Stomach smooth muscle (tissue), 2 donors: Measurements from ENCODE around the gene PSAP.
A peak's percentile ranks its signal among the peaks of the same experiment; 100 is the strongest.
"Not testable (repeated sequence)": the region's sequence is repeated elsewhere in the genome, so short reads cannot be mapped to it uniquely, and the experiment has no call there.

Experiments used
- H3K27ac ChIP-seq: one replicate; pipeline ENCODE4 v1.7.0; 2013; ENCODE audit warnings: mild to moderate bottlenecking, low read length, inconsistent platforms
- H3K27me3 ChIP-seq, 2 donors: one replicate each; pipeline ENCODE4 v1.7.0; 2013; ENCODE audit warnings: low read length in 2 of 2; ENCODE audit not compliant: insufficient read depth in 2 of 2, control insufficient read depth in 1 of 2
- H3K36me3 ChIP-seq, 2 donors: one replicate each; pipeline ENCODE4 v1.7.0; 2013; ENCODE audit warnings: low read length in 2 of 2; ENCODE audit not compliant: control insufficient read depth in 2 of 2, insufficient read depth in 2 of 2
- H3K4me1 ChIP-seq: one replicate; pipeline ENCODE4 v1.7.0; 2013; ENCODE audit warnings: low read length; ENCODE audit not compliant: control insufficient read depth, insufficient read depth
- H3K4me3 ChIP-seq, 2 donors: one replicate each; pipeline ENCODE4 v1.7.0; 2013; ENCODE audit warnings: low read length in 2 of 2
- H3K9ac ChIP-seq, 2 donors: one replicate each; pipeline ENCODE4 v1.7.0; 2013; ENCODE audit warnings: low read length in 2 of 2, mild to moderate bottlenecking in 1 of 2
- H3K9me3 ChIP-seq, 2 donors: one replicate each; pipeline ENCODE4 v1.7.0; 2013; ENCODE audit warnings: low read length in 2 of 2; ENCODE audit not compliant: control insufficient read depth in 2 of 2
- donor health status: healthy.
- donor health status: Pancreatic carcinoma.

The PSAP gene

DNA sequence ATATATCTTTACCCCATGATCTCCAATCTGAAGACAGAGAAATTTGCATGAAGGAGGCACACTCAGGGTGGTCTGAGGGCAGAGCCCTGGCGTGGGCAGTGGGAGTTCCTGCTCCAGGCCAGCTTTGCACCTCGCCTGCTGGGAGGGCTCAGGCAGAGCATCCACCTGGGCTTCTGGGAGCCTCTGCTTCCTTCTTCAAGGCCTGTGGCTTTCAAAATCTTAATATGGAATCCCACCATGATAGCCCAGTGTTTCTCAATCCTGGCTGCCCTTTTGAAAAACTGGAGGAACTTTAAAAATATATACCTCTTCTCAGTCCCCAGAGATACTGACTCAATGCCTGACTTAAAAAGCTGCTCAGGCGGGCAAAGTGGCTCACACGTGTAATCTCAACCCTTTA, 36.7 kb upstream of the PSAP start:
- H3K4me3 ChIP-seq, result peak overlapping the region; percentile 78 to 91
- peak overlapping the region; percentile 91 for H3K27ac ChIP-seq
- H3K4me1 ChIP-seq, result peaks cover 12% of the 10 kb centered on the region
- no peaks in the 10 kb centered on the region for H3K36me3 ChIP-seq
- H3K9me3 ChIP-seq, result no peaks in the 10 kb centered on the region
- H3K9ac ChIP-seq, result peak overlapping the region; percentile 85 to 91
- H3K27me3 ChIP-seq, result no peaks in the 10 kb centered on the region

DNA sequence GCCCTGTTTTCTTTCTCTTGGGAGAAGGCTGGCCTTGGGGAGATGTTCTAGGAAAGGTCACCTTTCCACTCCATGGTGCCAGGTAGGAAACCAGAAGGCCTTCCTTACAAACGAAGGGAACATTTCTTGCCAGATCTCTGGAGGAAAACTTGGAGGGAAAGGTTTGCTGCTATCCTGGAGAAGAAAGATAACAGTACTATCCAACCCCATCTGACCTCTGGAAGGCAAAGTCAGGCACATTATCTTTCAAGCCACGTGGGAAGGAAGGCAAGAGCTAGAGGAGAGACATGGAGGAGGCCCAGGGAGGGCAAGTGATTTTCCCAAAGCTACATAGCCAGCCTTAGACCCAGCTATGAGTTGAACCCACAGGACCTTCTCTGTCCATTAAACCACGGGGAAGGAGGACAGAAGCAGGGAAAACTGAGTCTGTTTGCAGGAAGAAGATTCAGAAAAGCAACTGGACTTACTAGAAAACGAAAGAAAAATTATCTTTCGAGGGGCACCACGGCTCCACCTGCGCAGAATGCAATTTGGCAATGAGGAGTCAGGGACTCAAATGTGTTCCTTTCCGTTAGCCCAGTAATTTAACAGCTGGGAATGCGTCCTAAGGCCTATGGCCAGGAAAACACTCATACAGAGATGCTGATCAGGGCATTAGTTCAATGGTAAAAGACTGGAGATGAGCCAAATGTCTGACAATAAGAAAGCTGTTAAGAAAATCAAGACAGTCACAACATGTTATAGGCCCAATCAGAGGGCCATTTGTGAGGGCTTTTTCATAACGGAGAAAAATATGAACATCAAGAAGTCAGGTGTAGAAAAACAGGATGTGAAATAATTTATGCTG, 32.0 kb upstream of the PSAP start:
- Histone ChIP-seq H3K9me3 (no peaks in the 10 kb centered on the region), H3K4me1 (peaks cover 4% of the 10 kb centered on the region), H3K27ac (no peak overlapping the region), H3K27me3 (no peaks in the 10 kb centered on the region), H3K9ac (no peak overlapping the region), H3K36me3 (no peaks in the 10 kb centered on the region), H3K4me3 (no peak overlapping the region)

DNA sequence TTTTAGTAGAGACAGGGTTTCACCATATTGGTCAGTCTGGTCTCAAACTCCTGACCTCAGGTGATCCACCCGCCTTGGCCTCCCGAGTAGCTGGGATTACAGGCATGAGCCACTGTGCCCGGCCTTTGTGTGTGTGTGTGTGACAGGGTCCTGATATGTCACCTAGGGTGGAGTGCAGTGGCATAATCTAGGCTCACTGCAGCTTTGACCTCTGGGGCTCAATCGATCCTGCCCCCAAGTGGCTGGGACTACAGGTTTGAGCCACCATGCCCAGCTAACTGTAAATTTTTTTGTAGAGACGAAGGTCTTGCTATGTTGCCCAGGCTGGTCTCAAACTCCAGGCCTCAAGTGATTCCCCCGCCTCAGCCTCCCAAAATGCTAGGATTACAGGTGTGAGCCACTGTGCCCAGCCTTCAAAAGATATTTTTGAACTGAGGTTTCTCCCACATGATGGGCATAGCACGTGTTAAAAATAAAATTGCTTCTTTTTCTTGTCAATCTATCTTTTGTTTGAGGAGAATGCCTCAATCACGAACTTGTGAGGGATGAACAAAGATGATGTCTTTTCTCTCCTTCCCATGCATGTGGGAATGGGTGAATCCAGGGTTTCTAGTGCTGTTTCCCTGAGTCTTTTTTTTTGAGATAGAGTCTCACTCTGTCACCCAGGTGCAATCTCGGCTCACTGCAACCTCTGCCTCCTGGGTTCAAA, 30.8 kb upstream of the PSAP start:
- no peak overlapping the region for H3K9ac ChIP-seq
- no peak overlapping the region for H3K27ac ChIP-seq
- H3K36me3 ChIP-seq, result no peaks in the 10 kb centered on the region
- peaks cover 2% of the 10 kb centered on the region for H3K4me1 ChIP-seq
- no peak overlapping the region for H3K4me3 ChIP-seq
- no peaks in the 10 kb centered on the region for H3K9me3 ChIP-seq
- H3K27me3 ChIP-seq, result no peaks in the 10 kb centered on the region

DNA sequence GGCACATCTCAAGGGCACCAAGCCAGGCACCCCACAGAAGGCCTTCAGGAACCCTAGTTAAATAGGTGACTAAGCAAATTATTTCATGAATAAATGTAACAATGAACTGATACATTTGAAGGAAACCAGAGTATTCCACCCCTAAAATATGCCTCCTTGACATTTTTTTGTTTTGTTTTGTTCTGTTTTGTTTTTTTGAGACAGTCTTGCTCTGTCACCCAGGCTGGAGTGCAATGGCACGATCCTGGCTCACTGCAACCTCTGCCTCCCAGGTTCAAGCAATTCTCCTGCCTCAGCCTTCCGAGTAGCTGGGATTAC, 30.2 kb upstream of the PSAP start:
- H3K27me3 ChIP-seq, H3K9ac ChIP-seq, H3K36me3 ChIP-seq, H3K27ac ChIP-seq, H3K4me1 ChIP-seq, H3K4me3 ChIP-seq, H3K9me3 ChIP-seq: not testable (repeated sequence)

DNA sequence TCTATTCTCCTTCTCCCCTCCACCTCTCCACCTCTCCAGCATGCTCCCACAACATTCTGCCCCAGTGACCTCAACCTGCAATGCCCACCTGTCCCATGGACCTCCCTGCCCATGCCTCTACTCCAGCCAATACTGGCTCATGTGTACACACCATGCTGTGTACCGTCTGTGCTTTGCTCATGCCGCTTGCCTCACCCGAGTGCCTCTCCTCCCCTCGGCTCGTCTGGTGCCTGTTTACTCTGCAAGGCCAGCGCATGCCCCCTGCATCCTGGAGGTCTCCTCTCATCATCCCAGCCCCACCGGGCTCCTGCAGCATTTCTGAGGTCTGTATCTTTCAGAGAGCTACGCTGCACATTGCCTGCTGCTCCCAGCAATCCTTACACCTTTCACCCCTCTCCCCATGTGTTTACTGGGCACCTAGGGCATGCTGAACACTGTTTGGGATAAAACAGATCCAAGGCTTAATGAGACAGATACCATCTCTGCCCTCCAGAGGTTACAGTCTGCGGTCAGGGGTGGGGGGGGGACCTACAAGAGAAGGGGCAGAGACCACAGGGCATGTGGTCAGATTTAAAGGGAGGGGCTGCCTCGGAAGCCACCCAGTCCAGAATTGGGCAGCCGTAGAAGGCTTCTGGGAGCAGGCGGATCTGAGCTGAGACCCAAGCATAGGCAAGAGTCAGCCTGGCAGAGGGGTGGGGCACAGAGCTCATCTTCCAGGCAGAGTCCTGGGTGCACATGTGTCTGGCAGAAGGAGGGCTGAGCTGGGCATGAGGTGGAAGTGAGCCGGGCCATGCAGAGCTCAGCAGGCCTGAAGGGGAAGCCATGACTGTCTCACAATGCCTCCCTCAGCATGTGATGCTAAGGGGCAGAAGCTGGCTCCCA, 29.6 kb upstream of the PSAP start:
- no peak overlapping the region for H3K4me3 ChIP-seq
- no peaks in the 10 kb centered on the region for H3K36me3 ChIP-seq
- H3K27ac ChIP-seq, result no peak overlapping the region
- H3K9me3 ChIP-seq, result no peaks in the 10 kb centered on the region
- no peaks in the 10 kb centered on the region for H3K27me3 ChIP-seq
- H3K4me1 ChIP-seq, result peaks cover 2% of the 10 kb centered on the region
- no peak overlapping the region for H3K9ac ChIP-seq

DNA sequence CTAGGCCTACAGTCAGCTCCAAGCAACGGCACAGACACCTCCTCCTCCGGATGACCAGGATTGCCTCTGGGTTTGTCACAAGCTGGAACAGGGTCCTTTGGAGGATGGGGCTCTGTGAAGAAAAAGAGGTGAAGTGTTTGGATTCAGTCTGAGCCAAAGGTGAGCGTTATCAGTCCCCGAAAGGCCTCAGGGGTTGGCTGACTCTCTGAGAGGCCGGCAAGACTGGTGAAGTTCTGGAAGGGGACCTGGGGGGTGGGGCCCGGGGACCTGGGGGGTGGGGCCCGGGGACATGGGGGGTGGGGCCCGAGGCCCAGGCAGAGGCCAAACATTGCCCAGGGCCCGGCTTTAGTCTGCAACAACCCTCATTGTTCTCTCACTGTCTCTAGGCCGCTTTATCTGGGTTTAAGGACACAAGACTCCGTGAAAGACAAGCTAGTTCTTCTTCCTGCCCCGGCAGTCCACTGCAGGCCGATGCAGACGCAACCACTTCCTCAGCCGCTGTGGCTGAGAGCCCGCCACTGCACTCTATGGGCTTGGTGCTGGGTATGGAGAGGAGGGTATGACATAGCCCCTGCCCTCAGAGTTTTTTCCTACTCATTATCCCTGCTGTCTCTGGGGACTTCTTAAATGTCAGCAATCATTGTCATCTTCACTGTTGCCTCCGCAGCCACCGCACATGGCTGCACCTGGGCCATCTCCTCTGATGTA, 27.4 kb upstream of the PSAP start:
- Histone ChIP-seq H3K27me3 (no peaks in the 10 kb centered on the region), H3K27ac (no peak overlapping the region), H3K4me1 (peaks cover 2% of the 10 kb centered on the region), H3K4me3 (no peak overlapping the region), H3K9me3 (no peaks in the 10 kb centered on the region), H3K9ac (no peak overlapping the region), H3K36me3 (no peaks in the 10 kb centered on the region)

DNA sequence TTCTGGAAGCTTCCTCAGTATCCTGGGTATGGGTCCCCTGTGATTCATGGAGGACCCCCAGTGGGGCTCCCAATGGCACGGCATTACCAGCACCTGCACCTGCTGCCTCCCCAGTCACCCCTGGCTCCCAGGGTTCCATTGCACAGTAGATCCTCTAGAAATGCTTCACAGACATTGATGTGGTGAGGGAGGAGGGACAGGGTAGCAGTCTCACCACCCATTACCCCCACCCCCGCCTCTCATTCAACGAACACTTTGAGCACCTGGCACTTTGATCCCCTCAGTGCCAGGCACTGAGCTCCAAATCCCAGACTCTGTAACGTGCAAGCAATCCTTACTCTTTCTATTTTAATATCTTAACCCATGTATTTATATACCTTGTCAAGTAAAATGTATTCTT, 26.8 kb upstream of the PSAP start:
- Histone ChIP-seq H3K4me3 (no peak overlapping the region), H3K9ac (no peak overlapping the region), H3K27me3 (no peaks in the 10 kb centered on the region), H3K27ac (no peak overlapping the region), H3K4me1 (no peaks in the 10 kb centered on the region), H3K36me3 (no peaks in the 10 kb centered on the region), H3K9me3 (no peaks in the 10 kb centered on the region)

DNA sequence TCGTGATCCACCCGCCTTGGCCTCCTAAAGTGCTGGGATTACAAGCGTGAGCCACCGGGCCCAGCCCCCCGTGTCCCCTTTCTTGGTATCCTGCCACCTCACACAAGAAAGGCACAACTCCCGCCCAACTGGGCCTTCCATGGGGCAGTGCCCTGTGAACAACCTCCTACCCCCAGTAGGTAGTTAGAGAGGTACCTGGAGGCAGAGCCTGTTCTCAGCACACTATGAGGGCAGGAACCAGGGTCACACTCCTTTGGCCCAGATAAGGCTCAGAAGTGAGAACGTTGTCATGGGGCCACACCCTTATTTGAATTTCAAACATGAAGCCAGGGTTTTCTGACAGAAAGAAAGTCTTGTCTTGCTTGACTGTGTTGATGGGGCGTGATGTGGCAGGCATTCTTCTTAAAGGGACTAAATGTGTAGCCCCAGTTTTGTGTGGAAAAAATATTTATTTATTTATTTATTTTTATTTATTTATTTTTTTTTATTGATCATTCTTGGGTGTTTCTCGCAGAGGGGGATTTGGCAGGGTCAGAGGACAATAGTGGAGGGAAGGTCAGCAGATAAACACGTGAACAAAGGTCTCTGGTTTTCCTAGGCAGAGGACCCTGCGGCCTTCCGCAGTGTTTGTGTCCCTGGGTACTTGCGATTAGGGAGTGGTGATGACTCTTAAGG, 23.8 kb upstream of the PSAP start:
- not testable (repeated sequence) for H3K4me3 ChIP-seq, H3K9ac ChIP-seq, H3K27me3 ChIP-seq, H3K27ac ChIP-seq, H3K9me3 ChIP-seq, H3K4me1 ChIP-seq, H3K36me3 ChIP-seq

DNA sequence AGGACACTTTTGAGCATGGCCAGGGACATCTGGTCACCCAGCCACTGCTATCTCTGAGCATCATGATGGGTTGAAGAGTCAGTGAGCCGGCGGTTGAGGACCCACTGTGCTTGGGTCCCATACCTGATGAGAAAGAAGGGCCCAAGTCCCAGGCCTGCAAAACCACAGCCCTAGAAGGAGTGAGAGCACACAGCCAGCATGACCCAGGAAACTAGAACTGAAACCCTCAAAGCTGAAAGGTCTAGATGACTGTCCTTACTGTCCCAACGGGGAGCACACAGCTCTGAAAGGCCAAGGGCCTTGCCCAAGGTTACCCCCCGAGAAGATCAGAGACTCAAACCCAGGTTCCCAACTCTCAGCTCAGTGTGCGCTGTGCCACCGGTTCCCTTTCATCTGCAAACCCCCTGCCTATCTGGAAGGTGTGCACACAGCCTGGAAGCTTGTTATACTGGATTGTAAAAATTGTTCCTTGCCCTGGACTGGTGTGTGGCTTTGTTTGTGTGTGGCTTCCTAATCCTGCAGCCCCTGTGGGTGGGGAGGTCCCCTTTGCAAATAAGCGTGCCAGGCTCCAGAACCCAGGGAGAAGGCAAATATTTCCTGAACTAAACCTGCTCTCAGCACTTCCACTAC, 22.6 kb upstream of the PSAP start:
- Histone ChIP-seq H3K27me3 (no peaks in the 10 kb centered on the region), H3K27ac (no peak overlapping the region), H3K4me1 (peaks cover 4% of the 10 kb centered on the region), H3K9ac (no peak overlapping the region), H3K9me3 (no peaks in the 10 kb centered on the region), H3K36me3 (no peaks in the 10 kb centered on the region), H3K4me3 (no peak overlapping the region)

DNA sequence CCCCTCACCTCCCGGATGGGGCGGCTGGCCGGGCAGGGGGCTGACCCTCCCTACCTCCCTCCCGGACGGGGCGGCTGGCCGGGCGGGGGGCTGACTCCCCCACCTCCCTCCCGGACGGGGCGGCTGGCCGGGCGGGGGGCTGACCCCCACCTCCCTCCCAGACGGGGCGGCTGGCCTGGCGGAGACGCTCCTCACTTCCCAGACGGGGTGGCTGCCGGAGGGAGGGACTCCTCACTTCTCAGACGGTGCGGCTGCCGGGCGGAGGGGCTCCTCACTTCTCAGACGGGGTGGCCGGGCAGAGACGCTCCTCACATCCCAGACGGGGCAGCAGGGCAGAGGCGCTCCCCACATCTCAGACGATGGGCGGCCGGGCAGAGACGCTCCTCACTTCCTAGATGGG, 18.6 kb upstream of the PSAP start:
- not testable (repeated sequence) for H3K27me3 ChIP-seq, H3K27ac ChIP-seq, H3K4me3 ChIP-seq, H3K4me1 ChIP-seq, H3K36me3 ChIP-seq, H3K9me3 ChIP-seq, H3K9ac ChIP-seq
